Kidney (tissue), 14 donors: ENCODE data around the gene MLLT3. TPM values are rescaled to one million over a fixed set of nuclear protein-coding genes. Genes with fewer than 3 reads are reported as not detected.

Source experiments
- DNase-seq, 5 donors: peaks; one replicate each; pipeline ENCODE4 v3.0.0-alpha.2; 2013 to 2020
- FAIRE-seq: peaks from 2 replicates; lab custom pipeline; 2012; peaks lifted over from hg19 to GRCh38; lab: Jason Lieb, UNC
- H3K27ac ChIP-seq, 2 donors: one replicate each; pipeline ENCODE4 v1.7.0; 2013; ENCODE audit warnings: low read depth in 2 of 2, low read length in 2 of 2, inconsistent platforms in 1 of 2
- H3K27me3 ChIP-seq: one replicate; pipeline ENCODE4 v1.7.1; 2013; ENCODE audit warnings: low read length, inconsistent platforms; ENCODE audit not compliant: control insufficient read depth, insufficient read depth
- H3K36me3 ChIP-seq, 3 donors: one replicate each; pipeline versions ENCODE4 v1.7.0 to v1.7.1; 2013; ENCODE audit warnings: low read length in 3 of 3, control low read depth in 1 of 3, inconsistent platforms in 1 of 3; ENCODE audit not compliant: insufficient read depth in 3 of 3, control insufficient read depth in 2 of 3
- H3K4me1 ChIP-seq, 3 donors: one replicate each; pipeline versions ENCODE4 v1.7.0 to v1.7.1; 2013; ENCODE audit warnings: low read length in 3 of 3, inconsistent platforms in 1 of 3, low read depth in 1 of 3; ENCODE audit not compliant: control insufficient read depth in 2 of 3, insufficient read depth in 2 of 3
- H3K4me3 ChIP-seq, 3 donors: one replicate each; pipeline versions ENCODE4 v1.7.0 to v1.8.1; 2013; ENCODE audit warnings: low read length in 3 of 3, control low read depth in 1 of 3, inconsistent platforms in 1 of 3
- H3K9ac ChIP-seq, 3 donors: one replicate each; pipeline versions ENCODE4 v1.7.0 to v1.7.1; 2013; ENCODE audit warnings: low read length in 3 of 3, control low read depth in 1 of 3, inconsistent platforms in 1 of 3
- H3K9me3 ChIP-seq, 3 donors: one replicate each; pipeline versions ENCODE4 v1.7.0 to v1.7.1; 2013; ENCODE audit warnings: low read length in 3 of 3, control low read depth in 1 of 3, inconsistent platforms in 1 of 3; ENCODE audit not compliant: control insufficient read depth in 2 of 3, insufficient read depth in 1 of 3
- intact Hi-C: fragments of 100-400 bp; cut with DNase I; formaldehyde crosslinking; loops from one replicate; pipeline ENCODE4 v1.11.1; 2022
- polyA plus RNA-seq: library from polyadenylated mRNA; stranded (reverse); fragments of 350-450 nt; fragmentation: Illumina TruSeq; extraction: RNeasy Lipid Tissue Mini Kit (QIAGEN cat#74804); gene quantifications from one replicate; pipeline ENCODE4 v1.2.3, GENCODE V29; 2014; ENCODE audit warnings: low read depth, low replicate concordance; ENCODE audit not compliant: insufficient read depth
- total RNA-seq: library from RNA; stranded (reverse); fragmentation: NEBNext Ultra II Directional; extraction: Animal tissue kit (Norgen Biotek cat#: 25700); gene quantifications from one replicate; pipeline ENCODE4 v1.2.1, GENCODE V29; 2021
- TF ChIP-seq, protein P1 (sequence below): IDR thresholded peaks from 3 replicates; pipeline ENCODE4 v1.5.1; 2012; ENCODE audit warnings: mild to moderate bottlenecking, moderate library complexity, borderline replicate concordance; ENCODE audit not compliant: insufficient read depth; ENCODE audit errors: extremely low read depth
- donor health status: control.
- donor health status: control.
- donor health status: control.
- donor health status: control.
- donor health status: control.
- donor health status: DM: yes; HTN: yes; CAD: no.
- donor health status: Normal renal cell carcinoma (clear cell type).

MLLT3 gene
- total and polyA plus RNA-seq, 2 donors from 2014 or later, result 15.8 to 19.7 TPM

DNA sequence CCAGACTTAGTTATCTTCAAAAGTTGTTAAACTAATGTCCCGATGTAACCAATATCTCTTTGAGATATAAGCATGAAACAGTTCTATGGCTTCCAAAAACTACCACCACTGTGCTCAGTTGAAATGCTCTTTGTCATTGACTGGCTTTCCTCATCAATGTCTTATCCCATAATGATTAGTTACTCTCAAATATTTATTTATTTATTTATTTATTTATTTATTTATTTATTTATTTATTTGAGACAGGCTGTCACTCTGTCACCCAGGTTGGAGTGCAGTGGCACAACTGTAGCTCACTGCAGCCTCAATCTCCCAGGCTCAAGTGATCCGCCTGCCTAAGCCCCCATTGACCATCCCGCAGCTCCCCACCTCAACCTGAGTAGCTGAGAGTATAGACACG, 28.0 kb upstream of the MLLT3 start:
- no peak overlapping the region for H3K27ac ChIP-seq
- H3K27me3 ChIP-seq, result no peaks in the 10 kb centered on the region
- intact Hi-C loops, result no loop called here
- H3K36me3 ChIP-seq, result no peaks in the 10 kb centered on the region
- no peaks in the 10 kb centered on the region for H3K9me3 ChIP-seq
- H3K9ac ChIP-seq, result no peak overlapping the region
- TF ChIP-seq, protein P1, sequence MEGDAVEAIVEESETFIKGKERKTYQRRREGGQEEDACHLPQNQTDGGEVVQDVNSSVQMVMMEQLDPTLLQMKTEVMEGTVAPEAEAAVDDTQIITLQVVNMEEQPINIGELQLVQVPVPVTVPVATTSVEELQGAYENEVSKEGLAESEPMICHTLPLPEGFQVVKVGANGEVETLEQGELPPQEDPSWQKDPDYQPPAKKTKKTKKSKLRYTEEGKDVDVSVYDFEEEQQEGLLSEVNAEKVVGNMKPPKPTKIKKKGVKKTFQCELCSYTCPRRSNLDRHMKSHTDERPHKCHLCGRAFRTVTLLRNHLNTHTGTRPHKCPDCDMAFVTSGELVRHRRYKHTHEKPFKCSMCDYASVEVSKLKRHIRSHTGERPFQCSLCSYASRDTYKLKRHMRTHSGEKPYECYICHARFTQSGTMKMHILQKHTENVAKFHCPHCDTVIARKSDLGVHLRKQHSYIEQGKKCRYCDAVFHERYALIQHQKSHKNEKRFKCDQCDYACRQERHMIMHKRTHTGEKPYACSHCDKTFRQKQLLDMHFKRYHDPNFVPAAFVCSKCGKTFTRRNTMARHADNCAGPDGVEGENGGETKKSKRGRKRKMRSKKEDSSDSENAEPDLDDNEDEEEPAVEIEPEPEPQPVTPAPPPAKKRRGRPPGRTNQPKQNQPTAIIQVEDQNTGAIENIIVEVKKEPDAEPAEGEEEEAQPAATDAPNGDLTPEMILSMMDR, result no peak
- DNase-seq, result no peak
- no peaks in the 10 kb centered on the region for H3K4me1 ChIP-seq
- no peak for FAIRE-seq
- no peak overlapping the region for H3K4me3 ChIP-seq

DNA sequence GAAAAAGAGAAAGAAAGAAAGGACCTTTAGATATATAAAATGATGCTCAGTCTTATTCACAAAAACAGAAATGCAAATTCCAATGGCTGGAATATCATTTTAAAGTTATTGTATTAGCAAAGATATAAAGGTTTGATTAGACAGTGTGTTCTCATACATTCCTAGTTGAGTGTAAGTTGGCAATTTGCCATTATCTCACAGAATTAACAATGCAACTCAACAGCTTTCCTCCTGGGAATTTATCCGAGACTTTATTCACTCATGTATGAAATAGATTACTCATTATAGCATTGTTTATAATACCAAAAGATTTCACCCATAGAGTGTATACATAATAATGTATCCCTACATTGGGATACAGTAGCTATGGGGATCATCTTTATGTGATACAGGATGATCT, 27.1 kb upstream of the MLLT3 start:
- Histone ChIP-seq H3K36me3 (no peaks in the 10 kb centered on the region), H3K27ac (no peak overlapping the region), H3K9ac (no peak overlapping the region), H3K4me1 (no peaks in the 10 kb centered on the region), H3K27me3 (no peaks in the 10 kb centered on the region), H3K4me3 (no peak overlapping the region), H3K9me3 (no peaks in the 10 kb centered on the region)
- DNase-seq, result no peak
- no peak for FAIRE-seq
- intact Hi-C loops, result no loop called here
- TF ChIP-seq, protein P1, result no peak

DNA sequence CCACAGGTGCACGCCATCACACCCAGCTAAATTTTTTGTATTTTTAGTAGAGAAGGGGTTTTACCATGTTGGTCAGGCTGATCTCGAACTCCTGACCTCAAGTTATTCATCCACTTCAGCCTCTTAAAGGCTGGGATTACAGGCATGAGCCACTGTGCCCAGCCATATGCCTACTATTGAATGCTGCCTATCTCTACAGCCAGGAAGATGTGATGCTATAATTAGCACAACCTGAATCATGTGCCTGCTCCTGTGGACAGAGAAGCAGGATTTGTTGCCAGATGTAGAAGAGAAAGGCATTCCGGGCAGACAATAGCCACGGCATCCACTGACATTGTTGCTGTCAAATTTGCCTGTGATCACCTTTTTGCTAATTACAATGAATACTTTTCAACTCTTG, 24.4 kb upstream of the MLLT3 start:
- Histone ChIP-seq H3K9me3 (no peaks in the 10 kb centered on the region), H3K36me3 (no peaks in the 10 kb centered on the region), H3K4me1 (no peaks in the 10 kb centered on the region), H3K9ac (no peak overlapping the region), H3K27ac (no peak overlapping the region), H3K27me3 (no peaks in the 10 kb centered on the region), H3K4me3 (no peak overlapping the region)
- DNase-seq, result no peak
- intact Hi-C loops, result no loop called here
- FAIRE-seq, result no peak
- TF ChIP-seq, protein P1, result no peak

DNA sequence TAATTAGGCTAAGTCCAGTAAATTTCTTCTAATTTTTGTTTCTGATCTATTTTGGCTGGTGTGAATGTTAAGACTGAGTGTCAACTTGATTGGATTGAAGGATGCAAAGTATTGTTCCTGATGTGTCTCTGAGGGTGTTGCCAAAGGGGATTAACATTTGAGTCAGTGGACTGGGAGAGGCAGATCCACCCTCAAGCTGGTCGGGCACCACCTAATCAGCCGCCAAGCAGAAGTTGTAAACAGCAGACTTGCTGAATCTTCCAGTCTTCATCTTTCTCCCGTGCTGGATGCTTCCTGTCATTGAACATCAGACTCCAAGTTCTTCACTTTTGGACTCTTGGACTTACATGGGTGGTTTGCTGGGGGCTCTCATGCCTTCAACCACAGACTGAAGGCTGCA, 21.4 kb upstream of the MLLT3 start:
- H3K27me3 ChIP-seq, result no peaks in the 10 kb centered on the region
- H3K9me3 ChIP-seq, result no peaks in the 10 kb centered on the region
- H3K4me1 ChIP-seq, result no peaks in the 10 kb centered on the region
- DNase-seq, result no peak
- no peak overlapping the region for H3K9ac ChIP-seq
- TF ChIP-seq, protein P1, result no peak
- no peak overlapping the region for H3K27ac ChIP-seq
- no peak overlapping the region for H3K4me3 ChIP-seq
- H3K36me3 ChIP-seq, result no peaks in the 10 kb centered on the region
- no peak for FAIRE-seq
- intact Hi-C loops, result loop anchor here (5.0 kb wide), 1 partner anchor 706 kb away; no protein-coding TSS in a partner anchor
